ENCODE results near the gene MLPH.

MLPH gene

DNA sequence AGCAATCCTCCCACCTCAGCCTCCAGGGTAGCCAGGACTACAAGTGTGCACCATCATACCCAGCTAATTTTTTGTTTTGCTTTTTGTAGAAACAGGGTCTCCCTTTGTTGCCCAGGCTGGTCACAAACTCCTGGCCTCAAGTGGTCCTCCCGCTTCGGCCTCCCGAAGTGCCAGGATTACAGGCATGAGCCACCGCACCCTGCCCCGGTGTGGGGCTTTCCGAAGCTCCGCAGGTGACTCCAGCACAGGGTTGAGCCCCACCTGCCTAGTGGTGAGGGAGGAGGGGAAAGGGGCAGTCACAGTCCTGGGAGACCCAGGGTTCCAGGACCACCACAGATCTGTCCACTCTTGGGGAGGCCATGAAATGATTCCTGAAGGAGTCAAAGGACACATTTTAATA is 84.5 kb downstream of the MLPH start:
- Histone ChIP-seq H2BK15ac (replicated peaks; ENCODE audit: low read depth) (no peak overlapping the region), H4K5ac (ENCODE audit: low read length) (no peak overlapping the region), H4K8ac (ENCODE audit: low read depth, low read length) (no peak overlapping the region), H2BK120ac (ENCODE audit: low read depth, low read length) (no peak overlapping the region), H3K23ac (ENCODE audit: low read length) (no peak overlapping the region), H3K27me3 (ENCODE audit: insufficient read depth, low read length, poor library complexity) (no peaks in the 10 kb centered on the region), H3K4me3 (ENCODE audit: low read length) (no peak overlapping the region), H2AK5ac (ENCODE audit: low read length) (peak overlapping the region; percentile 20), H3K9ac (ENCODE audit: low read length) (no peak overlapping the region), H3K4me2 (ENCODE audit: low read length) (no peak overlapping the region), H2BK5ac (ENCODE audit: low read length) (no peak overlapping the region), H3K27ac (ENCODE audit: low read depth, low read length) (no peak overlapping the region), H3K79me2 (ENCODE audit: control insufficient read depth, insufficient read depth, low read length) (no peaks in the 10 kb centered on the region), H3K36me3 (ENCODE audit: control insufficient read depth, insufficient read depth, low read length) (no peaks in the 10 kb centered on the region), H3K4ac (ENCODE audit: low read depth, low read length) (no peak overlapping the region), H3K18ac (ENCODE audit: low read length) (no peak overlapping the region), H3K4me1 (ENCODE audit: control insufficient read depth, low read depth, low read length) (no peaks in the 10 kb centered on the region), H3K79me1 (ENCODE audit: low read length) (no peaks in the 10 kb centered on the region), H3K56ac (ENCODE audit: low read length) (peak overlapping the region; percentile 25)
- WGBS (ENCODE audit: extremely low coverage, insufficient coverage, low lambda C conversion rate), result no CpG with 5 or more reads among the region's 7 CpGs
- no peak for DNase-seq

DNA sequence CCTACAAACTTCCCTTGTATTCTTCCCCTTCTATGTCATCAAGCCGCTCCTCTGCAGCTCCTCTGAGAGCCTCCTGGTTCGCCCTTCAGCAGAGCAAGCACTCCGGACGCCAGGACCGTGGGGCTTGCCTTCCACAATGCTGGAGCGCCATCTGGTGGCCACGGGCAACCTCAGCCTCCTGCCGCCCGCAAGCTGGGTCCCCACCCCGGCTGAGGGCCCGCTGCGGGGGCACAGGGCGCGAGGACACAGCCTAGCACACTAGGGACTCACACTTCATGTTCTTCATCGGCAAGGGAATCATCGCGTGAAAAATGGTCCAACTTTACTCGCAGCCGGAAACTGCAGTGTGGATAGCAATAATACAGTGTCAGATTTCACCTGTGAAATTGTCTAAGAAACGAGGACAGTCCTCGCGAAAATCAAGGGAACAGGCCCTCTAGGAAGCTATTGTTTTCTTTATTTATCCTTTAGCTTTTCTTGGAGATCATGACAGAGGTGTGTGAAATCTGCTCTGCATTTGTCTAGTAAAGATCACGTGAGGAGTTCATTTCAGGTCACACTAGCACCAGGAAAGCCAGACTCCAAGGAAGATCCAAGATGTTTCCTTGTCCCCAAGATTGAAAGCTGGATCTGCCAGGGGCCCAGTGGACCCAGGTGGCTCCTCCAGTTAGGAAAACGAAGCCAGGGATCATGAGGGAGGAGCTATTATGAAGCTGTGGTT is 85.1 kb downstream of the MLPH start:
- no peak overlapping the region for H2AK5ac ChIP-seq (ENCODE audit: low read length)
- H4K5ac ChIP-seq (ENCODE audit: low read length), result no peak overlapping the region
- no peak overlapping the region for H3K4me3 ChIP-seq (ENCODE audit: low read length)
- no peaks in the 10 kb centered on the region for H3K79me2 ChIP-seq (ENCODE audit: control insufficient read depth, insufficient read depth, low read length)
- no peaks in the 10 kb centered on the region for H3K79me1 ChIP-seq (ENCODE audit: low read length)
- no peak overlapping the region for H3K4me2 ChIP-seq (ENCODE audit: low read length)
- no peak overlapping the region for H3K23ac ChIP-seq (ENCODE audit: low read length)
- peak overlapping the region; percentile 59 for H3K56ac ChIP-seq (ENCODE audit: low read length)
- WGBS (ENCODE audit: extremely low coverage, insufficient coverage, low lambda C conversion rate), result no CpG with 5 or more reads among the region's 24 CpGs
- no peak overlapping the region for H3K4ac ChIP-seq (ENCODE audit: low read depth, low read length)
- H3K4me1 ChIP-seq (ENCODE audit: control insufficient read depth, low read depth, low read length), result no peaks in the 10 kb centered on the region
- peak overlapping the region; percentile 7 for H3K27ac ChIP-seq (ENCODE audit: low read depth, low read length)
- H4K8ac ChIP-seq (ENCODE audit: low read depth, low read length), result no peak overlapping the region
- H2BK5ac ChIP-seq (ENCODE audit: low read length), result no peak overlapping the region
- no peaks in the 10 kb centered on the region for H3K27me3 ChIP-seq (ENCODE audit: insufficient read depth, low read length, poor library complexity)
- no peak overlapping the region for H2BK120ac ChIP-seq (ENCODE audit: low read depth, low read length)
- H3K18ac ChIP-seq (ENCODE audit: low read length), result no peak overlapping the region
- H3K9ac ChIP-seq (ENCODE audit: low read length), result peak overlapping the region; percentile 39
- H3K36me3 ChIP-seq (ENCODE audit: control insufficient read depth, insufficient read depth, low read length), result no peaks in the 10 kb centered on the region
- H2BK15ac ChIP-seq (replicated peaks; ENCODE audit: low read depth), result no peak overlapping the region
- peak; percentile 95 for DNase-seq

DNA sequence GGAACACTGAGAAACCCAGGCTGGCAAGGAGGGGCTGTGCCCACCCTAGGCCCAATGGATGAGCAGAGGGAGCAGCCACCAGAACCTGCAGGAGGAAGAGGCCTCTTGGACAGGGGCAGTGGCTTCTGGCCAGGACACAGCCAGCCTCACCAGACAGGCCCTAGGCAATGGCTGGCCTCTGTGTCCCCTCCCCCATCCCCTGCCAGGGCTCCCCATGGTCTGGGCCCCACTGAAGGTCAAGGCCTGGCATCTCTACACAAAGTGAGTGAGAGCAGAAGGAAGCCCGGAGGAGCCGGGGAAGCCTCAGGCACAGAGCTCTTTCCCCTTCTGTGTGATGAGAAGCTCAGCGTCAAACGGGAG is 85.7 kb downstream of the MLPH start:
- H2BK15ac ChIP-seq (replicated peaks; ENCODE audit: low read depth), result no peak overlapping the region
- H2BK5ac ChIP-seq (ENCODE audit: low read length), result no peak overlapping the region
- no peak overlapping the region for H4K8ac ChIP-seq (ENCODE audit: low read depth, low read length)
- no CpG with 5 or more reads among the region's 4 CpGs for WGBS (ENCODE audit: extremely low coverage, insufficient coverage, low lambda C conversion rate)
- peak overlapping the region; percentile 56 for H3K56ac ChIP-seq (ENCODE audit: low read length)
- H3K9ac ChIP-seq (ENCODE audit: low read length), result peak overlapping the region; percentile 19
- peaks cover 2% of the 10 kb centered on the region for H3K36me3 ChIP-seq (ENCODE audit: control insufficient read depth, insufficient read depth, low read length)
- no peak for DNase-seq
- H3K27ac ChIP-seq (ENCODE audit: low read depth, low read length), result peak overlapping the region; percentile 7
- H3K4ac ChIP-seq (ENCODE audit: low read depth, low read length), result no peak overlapping the region
- H3K4me2 ChIP-seq (ENCODE audit: low read length), result no peak overlapping the region
- no peak overlapping the region for H3K4me3 ChIP-seq (ENCODE audit: low read length)
- H3K23ac ChIP-seq (ENCODE audit: low read length), result no peak overlapping the region
- no peaks in the 10 kb centered on the region for H3K27me3 ChIP-seq (ENCODE audit: insufficient read depth, low read length, poor library complexity)
- H2BK120ac ChIP-seq (ENCODE audit: low read depth, low read length), result no peak overlapping the region
- H3K4me1 ChIP-seq (ENCODE audit: control insufficient read depth, low read depth, low read length), result no peaks in the 10 kb centered on the region
- H4K5ac ChIP-seq (ENCODE audit: low read length), result no peak overlapping the region
- no peak overlapping the region for H3K18ac ChIP-seq (ENCODE audit: low read length)
- no peaks in the 10 kb centered on the region for H3K79me2 ChIP-seq (ENCODE audit: control insufficient read depth, insufficient read depth, low read length)
- no peaks in the 10 kb centered on the region for H3K79me1 ChIP-seq (ENCODE audit: low read length)
- H2AK5ac ChIP-seq (ENCODE audit: low read length), result no peak overlapping the region

DNA sequence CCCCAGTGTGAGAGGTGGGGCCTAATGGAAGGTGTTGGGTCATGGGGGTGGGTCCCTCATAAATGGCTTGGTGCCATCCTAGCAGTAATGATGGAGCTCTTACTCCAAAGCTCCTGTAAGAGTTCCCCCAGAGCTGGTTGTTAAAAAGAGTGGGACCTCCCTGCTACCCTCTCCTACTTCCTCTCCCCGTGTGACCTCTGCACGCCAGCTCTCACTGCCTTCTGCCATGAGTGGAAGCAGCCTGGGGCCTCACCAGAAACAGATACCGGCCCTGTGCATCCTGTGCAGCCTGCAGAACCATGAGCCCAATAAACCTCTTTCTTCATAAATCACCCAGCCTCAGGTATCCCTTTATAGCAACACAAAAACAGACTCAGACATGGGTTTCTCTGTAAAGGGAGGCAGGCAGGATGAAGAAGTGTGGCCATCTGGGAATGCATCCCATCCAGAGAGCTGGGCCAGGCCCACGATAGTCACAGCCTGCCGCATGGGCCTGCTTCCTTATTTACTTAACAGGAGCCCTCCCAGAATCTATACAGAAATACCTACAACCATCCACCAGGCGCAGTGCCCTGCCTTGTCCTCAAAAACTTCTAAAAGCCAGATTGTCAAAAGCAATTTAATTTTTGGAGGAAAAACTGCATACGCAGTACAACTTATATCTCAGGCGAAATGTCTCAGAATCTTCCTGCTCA is 86.8 kb downstream of the MLPH start:
- H2AK5ac ChIP-seq (ENCODE audit: low read length), result no peak overlapping the region
- no peak overlapping the region for H3K56ac ChIP-seq (ENCODE audit: low read length)
- no peak overlapping the region for H2BK120ac ChIP-seq (ENCODE audit: low read depth, low read length)
- H3K27ac ChIP-seq (ENCODE audit: low read depth, low read length), result no peak overlapping the region
- H3K36me3 ChIP-seq (ENCODE audit: control insufficient read depth, insufficient read depth, low read length), result peaks cover 2% of the 10 kb centered on the region
- H3K79me2 ChIP-seq (ENCODE audit: control insufficient read depth, insufficient read depth, low read length), result no peaks in the 10 kb centered on the region
- H3K9ac ChIP-seq (ENCODE audit: low read length), result no peak overlapping the region
- no peaks in the 10 kb centered on the region for H3K79me1 ChIP-seq (ENCODE audit: low read length)
- no CpG with 5 or more reads among the region's 8 CpGs for WGBS (ENCODE audit: extremely low coverage, insufficient coverage, low lambda C conversion rate)
- H4K8ac ChIP-seq (ENCODE audit: low read depth, low read length), result no peak overlapping the region
- H2BK15ac ChIP-seq (replicated peaks; ENCODE audit: low read depth), result no peak overlapping the region
- H2BK5ac ChIP-seq (ENCODE audit: low read length), result no peak overlapping the region
- H3K4me1 ChIP-seq (ENCODE audit: control insufficient read depth, low read depth, low read length), result no peaks in the 10 kb centered on the region
- no peaks in the 10 kb centered on the region for H3K27me3 ChIP-seq (ENCODE audit: insufficient read depth, low read length, poor library complexity)
- no peak overlapping the region for H3K4me3 ChIP-seq (ENCODE audit: low read length)
- H3K18ac ChIP-seq (ENCODE audit: low read length), result no peak overlapping the region
- H3K4me2 ChIP-seq (ENCODE audit: low read length), result no peak overlapping the region
- H3K4ac ChIP-seq (ENCODE audit: low read depth, low read length), result no peak overlapping the region
- no peak overlapping the region for H4K5ac ChIP-seq (ENCODE audit: low read length)
- no peak for DNase-seq
- no peak overlapping the region for H3K23ac ChIP-seq (ENCODE audit: low read length)

DNA sequence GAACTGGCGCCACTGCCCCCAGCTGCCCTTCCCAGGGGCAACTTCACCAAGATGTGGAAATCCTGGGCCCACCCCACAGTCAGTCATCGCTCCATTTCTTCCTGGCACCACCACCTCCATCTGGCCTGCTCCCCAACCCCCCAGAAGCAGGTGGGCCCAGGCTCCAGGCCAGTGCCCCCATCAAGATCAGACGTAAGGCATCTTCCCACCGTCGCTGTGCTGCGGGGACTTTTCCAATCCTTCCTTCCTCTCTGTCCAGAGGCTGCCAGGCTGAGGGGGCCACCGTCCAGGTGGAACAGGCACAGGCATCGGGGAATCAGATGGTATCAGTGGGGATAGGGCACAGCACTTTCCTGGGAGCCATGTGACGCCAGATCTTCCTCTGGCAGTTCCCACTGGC is 87.4 kb downstream of the MLPH start:
- no peak overlapping the region for H2AK5ac ChIP-seq (ENCODE audit: low read length)
- no peak for DNase-seq
- H3K18ac ChIP-seq (ENCODE audit: low read length), result no peak overlapping the region
- no peaks in the 10 kb centered on the region for H3K79me2 ChIP-seq (ENCODE audit: control insufficient read depth, insufficient read depth, low read length)
- no peaks in the 10 kb centered on the region for H3K27me3 ChIP-seq (ENCODE audit: insufficient read depth, low read length, poor library complexity)
- no CpG with 5 or more reads among the region's 9 CpGs for WGBS (ENCODE audit: extremely low coverage, insufficient coverage, low lambda C conversion rate)
- no peaks in the 10 kb centered on the region for H3K79me1 ChIP-seq (ENCODE audit: low read length)
- H3K4me3 ChIP-seq (ENCODE audit: low read length), result no peak overlapping the region
- H3K4ac ChIP-seq (ENCODE audit: low read depth, low read length), result no peak overlapping the region
- H3K23ac ChIP-seq (ENCODE audit: low read length), result no peak overlapping the region
- peaks cover 2% of the 10 kb centered on the region for H3K36me3 ChIP-seq (ENCODE audit: control insufficient read depth, insufficient read depth, low read length)
- no peak overlapping the region for H3K9ac ChIP-seq (ENCODE audit: low read length)
- H3K4me2 ChIP-seq (ENCODE audit: low read length), result no peak overlapping the region
- no peak overlapping the region for H3K56ac ChIP-seq (ENCODE audit: low read length)
- H3K4me1 ChIP-seq (ENCODE audit: control insufficient read depth, low read depth, low read length), result no peaks in the 10 kb centered on the region
- H2BK5ac ChIP-seq (ENCODE audit: low read length), result no peak overlapping the region
- H2BK15ac ChIP-seq (replicated peaks; ENCODE audit: low read depth), result no peak overlapping the region
- no peak overlapping the region for H4K5ac ChIP-seq (ENCODE audit: low read length)
- no peak overlapping the region for H3K27ac ChIP-seq (ENCODE audit: low read depth, low read length)
- no peak overlapping the region for H2BK120ac ChIP-seq (ENCODE audit: low read depth, low read length)
- no peak overlapping the region for H4K8ac ChIP-seq (ENCODE audit: low read depth, low read length)
